ENCODE results near the gene SLC25A23.

SLC25A23 gene

GRCh38 chr19:6452223-6452614 is 7.4 kb downstream of the SLC25A23 start:
- H3K27ac ChIP-seq: no peak overlapping the region
- no peak for TF ChIP-seq ZFX (IDR thresholded peaks at IDR 0.05; ENCODE audit: borderline replicate concordance)
- TF ChIP-seq CTCF (IDR thresholded peaks at IDR 0.05): no peak

- H3K27ac ChIP-seq: no peak overlapping the region
- TF ChIP-seq ZFX (IDR thresholded peaks at IDR 0.05; ENCODE audit: borderline replicate concordance) (no peak), CTCF (IDR thresholded peaks at IDR 0.05) (no peak)
Observed at GRCh38 chr19:6451583-6452222, 7.9 kb downstream of the SLC25A23 start.

- TF ChIP-seq CTCF (IDR thresholded peaks at IDR 0.05) (no peak), ZFX (IDR thresholded peaks at IDR 0.05; ENCODE audit: borderline replicate concordance) (no peak)
- no peak overlapping the region for H3K27ac ChIP-seq
Observed at GRCh38 chr19:6450166-6450565, 9.4 kb downstream of the SLC25A23 start.

- H3K27ac ChIP-seq: no peak overlapping the region
- TF ChIP-seq ZFX (IDR thresholded peaks at IDR 0.05; ENCODE audit: borderline replicate concordance) (no peak), CTCF (IDR thresholded peaks at IDR 0.05) (no peak)
Observed at GRCh38 chr19:6448045-6448444, 11.5 kb downstream of the SLC25A23 start.

GRCh38 chr19:6446452-6446851 is 13.1 kb downstream of the SLC25A23 start:
- H3K27ac ChIP-seq: no peak overlapping the region
- no peak for TF ChIP-seq ZFX (IDR thresholded peaks at IDR 0.05; ENCODE audit: borderline replicate concordance)
- TF ChIP-seq CTCF (IDR thresholded peaks at IDR 0.05): no peak

- TF ChIP-seq ZFX (IDR thresholded peaks at IDR 0.05; ENCODE audit: borderline replicate concordance) (no peak), CTCF (IDR thresholded peaks at IDR 0.05) (no peak)
Observed at GRCh38 chr19:6443986-6444385, 15.6 kb downstream of the SLC25A23 start.

GRCh38 chr19:6442087-6442688 is 17.4 kb downstream of the SLC25A23 start:
- TF ChIP-seq ZFX (IDR thresholded peaks at IDR 0.05; ENCODE audit: borderline replicate concordance): no peak
- no peak for TF ChIP-seq CTCF (IDR thresholded peaks at IDR 0.05)

More at GRCh38 chr19:6443986-6444385, 15.6 kb downstream of the SLC25A23 start:
- no peak overlapping the region for H3K27ac ChIP-seq

More at GRCh38 chr19:6442087-6442688, 17.4 kb downstream of the SLC25A23 start:
- H3K27ac ChIP-seq: no peak overlapping the region
